Measurements from ENCODE around the gene PDGFA.

PDGFA gene

GRCh38 chr7:457814-458510, 61.7 kb downstream of the PDGFA start:
- DNase-seq, result no peak

DNA sequence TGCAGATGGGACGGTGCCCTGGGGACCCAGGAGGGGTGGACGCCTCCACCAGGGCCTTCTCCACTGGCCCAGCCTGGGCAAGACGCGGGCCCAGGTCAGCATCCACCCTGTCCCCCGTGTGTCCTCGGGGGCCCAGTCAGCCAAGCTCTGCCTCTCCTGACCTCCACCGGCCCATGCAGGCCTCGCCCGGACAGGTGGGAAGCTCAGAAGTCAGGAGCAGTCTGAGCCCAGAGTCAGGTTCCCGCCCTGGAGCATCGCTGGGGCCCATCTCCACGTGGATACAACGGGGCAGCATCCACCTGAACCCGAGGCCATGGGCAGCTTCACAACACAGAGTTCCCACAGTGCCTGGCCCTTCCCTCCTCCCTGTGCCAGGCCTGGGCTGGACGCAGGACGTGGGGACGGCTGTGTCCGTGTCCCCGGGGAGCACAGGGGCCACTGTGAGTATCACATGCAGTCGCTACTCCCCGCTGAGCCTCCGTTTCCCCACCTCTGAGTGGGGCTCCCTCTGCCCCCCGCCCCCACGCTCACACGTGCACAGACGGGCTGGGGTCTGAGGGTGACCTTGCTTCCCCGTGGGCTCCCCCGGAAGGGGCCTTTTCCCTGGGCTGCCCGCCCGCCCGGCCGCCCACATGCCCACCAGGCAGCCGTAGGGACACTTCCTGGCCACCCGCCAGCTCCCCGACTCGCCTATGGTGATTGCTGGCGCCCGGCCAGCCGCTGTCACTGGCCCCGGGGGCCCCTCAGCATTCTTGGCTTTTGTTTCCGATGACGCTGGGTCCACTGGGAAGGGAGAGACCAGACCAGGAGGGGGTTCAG, 64.3 kb downstream of the PDGFA start:
- DNase-seq, result no peak

DNA sequence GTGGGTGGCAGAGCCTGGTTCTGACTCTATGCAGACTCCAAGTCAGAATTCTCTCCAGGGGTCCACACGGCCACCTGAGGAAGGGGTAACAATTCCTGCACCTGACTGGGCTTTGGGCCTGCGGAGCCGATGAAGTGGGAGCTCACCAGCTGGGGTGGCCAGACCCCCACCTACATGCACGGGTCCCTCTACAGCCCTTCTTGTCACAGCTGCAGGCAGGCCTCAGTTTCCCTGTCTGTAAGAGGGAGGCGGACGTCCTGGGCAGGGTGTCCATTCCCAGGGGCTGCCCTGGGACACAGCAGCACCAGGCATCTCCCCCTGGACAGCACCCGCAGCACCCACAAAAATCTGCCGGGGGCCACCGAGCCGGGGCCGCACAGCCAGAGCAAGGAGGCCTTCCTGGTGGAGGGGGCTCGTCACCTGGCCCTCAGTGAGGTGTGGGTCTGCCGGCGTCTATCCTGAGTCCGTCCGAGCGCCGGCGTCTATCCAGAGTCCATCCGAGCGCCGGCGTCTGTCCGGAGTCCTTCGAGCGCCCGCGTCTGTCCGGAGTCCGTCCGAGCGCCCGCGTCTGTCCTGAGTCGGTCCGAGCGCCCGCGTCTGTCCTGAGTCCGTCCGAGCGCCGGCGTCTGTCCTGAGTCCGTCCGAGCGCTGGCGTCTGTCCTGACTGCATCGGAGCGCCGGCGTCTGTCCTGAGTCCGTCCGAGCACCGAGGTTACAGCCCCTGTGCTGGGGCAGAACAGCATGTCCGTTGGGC, 65.1 kb downstream of the PDGFA start:
- no peak for DNase-seq

DNA sequence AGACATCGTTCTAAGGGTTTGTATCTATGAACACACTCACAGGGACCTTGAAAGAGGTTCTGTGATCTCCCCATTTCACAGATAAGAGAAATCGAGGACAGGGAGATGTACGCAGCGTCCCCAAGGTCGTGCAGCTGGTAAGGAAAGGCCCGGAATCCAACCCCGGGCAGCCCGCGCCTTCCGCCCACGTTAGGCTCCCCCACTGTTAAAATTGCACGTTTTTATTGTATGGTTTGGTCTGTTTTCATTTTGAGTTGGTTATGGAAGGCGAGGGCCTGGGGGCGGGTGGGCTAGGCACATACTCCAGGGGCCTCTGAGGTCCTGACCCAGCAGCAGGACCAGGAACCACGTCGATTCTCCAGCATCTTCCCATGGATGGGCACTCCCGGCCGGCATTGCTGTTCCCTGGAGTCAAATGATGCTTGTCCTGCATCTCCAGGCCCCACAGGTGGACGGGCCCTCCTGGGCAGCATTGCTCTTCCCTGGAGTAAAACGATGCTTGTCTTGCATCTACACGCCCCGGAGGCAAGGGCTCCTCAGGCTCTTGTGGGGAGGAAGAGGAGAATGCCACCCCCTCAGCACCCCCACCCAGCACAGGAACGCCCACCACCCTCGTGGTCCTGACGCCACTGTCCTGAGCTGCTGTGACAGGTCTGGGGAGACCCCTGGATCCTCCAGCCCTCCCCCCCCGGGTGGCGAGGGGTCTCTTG, 65.9 kb downstream of the PDGFA start:
- no peak for DNase-seq

- no peak for DNase-seq
These were observed 66.7 kb downstream of the PDGFA start for GRCh38 chr7:452791-453455.

DNA sequence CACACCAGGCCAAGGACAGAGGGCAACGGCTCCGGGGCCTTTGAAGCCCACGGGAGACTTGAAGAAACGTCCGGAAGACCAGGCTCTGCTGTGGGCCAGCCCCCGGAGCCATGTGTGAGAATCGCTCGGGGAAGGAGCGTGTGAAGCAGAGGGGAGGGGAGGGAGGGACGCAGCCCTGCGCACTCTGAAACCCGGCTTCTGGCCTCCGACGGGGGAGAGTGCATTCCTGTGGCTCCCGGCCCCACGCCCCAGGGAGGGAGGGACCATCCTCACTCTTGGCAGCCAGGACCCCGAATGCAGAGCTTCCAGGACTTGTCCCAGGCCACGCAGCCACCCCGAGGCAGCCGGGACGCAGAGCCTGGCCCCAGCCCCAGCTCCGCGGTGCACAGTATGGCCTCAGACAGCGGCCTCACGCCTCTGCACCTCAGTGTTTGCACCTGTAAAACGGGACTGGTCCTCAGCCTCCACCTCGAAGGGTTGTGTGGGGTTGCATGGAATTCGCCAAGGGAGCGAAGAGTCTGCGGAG, 67.4 kb downstream of the PDGFA start:
- no peak for DNase-seq

DNA sequence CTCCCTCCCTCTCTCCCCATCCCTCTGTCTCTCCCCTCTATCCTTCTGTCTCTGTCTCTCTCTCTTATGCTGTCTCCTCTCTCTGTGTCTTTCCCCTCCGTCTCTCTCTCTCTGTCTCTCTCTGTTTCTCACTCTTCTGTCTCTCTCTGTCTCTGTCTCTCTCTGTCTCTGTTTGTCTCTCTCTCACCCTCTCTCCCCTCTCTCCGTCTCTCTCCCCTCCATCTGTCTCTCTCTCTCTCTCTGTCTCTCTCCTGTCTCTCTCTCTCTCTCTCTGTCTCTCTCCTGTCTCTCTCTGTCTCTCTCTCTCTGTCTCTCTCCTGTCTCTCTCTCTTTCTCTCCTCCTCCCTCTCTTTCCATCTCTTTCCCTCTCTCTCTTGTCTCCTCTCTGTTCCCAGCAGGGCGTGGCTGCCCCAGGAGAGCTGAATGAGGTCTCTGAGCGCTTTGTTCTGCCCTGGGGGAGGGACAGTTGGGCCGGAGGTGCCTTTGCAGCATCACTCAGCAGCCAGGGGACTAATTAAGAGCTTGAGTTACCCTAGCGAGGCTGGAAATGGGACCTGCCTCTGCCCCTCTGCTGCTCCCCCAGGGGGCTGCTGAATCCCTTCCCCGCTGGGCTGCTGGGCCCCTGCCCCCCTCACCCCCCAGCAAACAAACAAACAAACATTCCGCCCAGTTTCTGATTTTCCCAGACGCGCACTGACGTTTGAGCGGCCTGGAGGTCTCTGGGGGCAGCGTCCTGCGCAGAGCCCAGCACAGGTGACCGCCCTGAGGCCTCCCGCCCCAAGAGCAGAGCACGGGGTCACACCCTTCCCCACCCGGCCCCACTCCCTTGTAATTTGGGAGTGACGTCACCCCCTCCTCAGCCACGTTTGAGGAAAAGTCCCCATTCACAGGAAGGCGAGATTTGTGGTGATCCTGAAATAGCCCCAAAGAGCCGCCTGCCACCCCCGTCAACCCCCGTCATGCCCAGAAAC, 68.1 kb downstream of the PDGFA start:
- no peak for DNase-seq

GRCh38 chr7:450741-451140, 68.9 kb downstream of the PDGFA start:
- no peak for DNase-seq

DNA sequence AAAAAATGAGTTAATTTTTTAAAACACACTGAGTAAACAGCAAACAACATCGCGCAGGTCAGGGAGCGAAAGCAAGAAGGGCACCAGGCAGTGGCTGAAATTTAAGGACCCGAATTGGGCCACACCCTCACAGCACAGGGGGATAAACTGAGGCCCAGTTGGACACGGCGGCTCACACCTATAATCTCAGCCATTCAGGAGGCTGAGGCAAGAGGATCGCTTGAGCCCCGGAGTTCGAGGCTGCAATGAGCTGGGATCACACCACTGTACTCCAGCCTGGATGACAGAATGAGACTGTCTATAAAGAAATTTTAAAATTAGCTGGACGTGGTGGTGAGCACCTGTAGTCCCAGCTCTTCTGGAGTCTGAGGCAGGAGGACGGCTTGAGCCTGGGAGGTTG, 69.6 kb downstream of the PDGFA start:
- no peak for DNase-seq

DNA sequence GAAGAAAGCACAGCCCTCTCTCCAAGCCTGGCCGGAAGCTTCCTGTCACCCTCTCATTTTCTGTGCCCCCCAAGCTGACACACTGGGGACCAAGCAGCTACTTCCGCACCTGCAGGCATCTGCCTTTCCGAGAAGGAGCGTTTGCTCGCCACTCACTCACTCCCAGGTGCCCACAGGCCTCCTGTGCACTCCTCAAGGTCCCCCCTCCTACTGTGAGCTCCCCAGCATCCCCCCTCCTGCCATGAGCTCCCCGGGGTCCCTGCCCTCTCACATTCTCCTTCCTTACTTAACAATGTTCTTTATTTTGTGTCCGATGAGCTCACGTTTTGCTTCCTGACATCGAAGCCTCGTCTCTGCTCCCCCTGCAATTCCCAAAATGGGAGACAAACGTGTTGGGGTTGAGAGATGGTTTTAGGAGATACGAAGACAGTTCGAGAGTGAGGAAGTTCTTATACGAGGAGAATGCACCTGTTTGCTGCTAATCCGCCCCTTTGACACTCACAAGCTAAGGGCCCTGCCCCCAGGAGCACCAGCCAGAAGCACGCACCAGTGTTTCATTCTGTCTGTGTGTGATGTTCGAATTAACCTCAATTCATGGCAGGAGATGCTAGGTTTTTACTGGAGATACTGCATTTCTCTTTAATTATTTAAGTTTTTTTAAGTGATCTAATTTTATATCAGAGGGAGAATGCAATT, 70.2 kb downstream of the PDGFA start:
- no peak for DNase-seq

GRCh38 chr7:447523-447922, 72.1 kb downstream of the PDGFA start:
- no peak for DNase-seq

Measured in activated naive CD4-positive, alpha-beta T cell (primary cell).